ENCODE results near the gene SERF2. TPM values are rescaled to one million over a fixed set of nuclear protein-coding genes. Genes with fewer than 3 reads are reported as not detected.

The SERF2 gene
- 681 and 682 TPM in 2 replicates for total RNA-seq

- intact Hi-C loops (cut with micrococcal nuclease), result loop anchor here (1.0 to 10.0 kb wide), 8 partner anchors 8 to 1517 kb away; partner anchors contain the start of genes CTDSPL2, GANC, GOLM2 and HYPK
These were observed at the start of gene SERF2 for GRCh38 chr15:43791993-43792760. SERF2 (plus strand) TSS chr15:43792320; CDS start chr15:43792377, 57 bp downstream.

GRCh38 chr15:43746245-43746902, 45.7 kb upstream of the SERF2 start, which contains the start of gene PDIA3:
PDIA3 (plus strand) TSS chr15:43746438; CDS start chr15:43746540, 102 bp downstream.
- intact Hi-C loops (cut with micrococcal nuclease), result loop anchor here (1.0 to 10.0 kb wide), 10 partner anchors 31 to 1252 kb away; partner anchors contain the start of genes CCNDBP1, CTDSPL2, EIF3J and LCMT2

- intact Hi-C loops (cut with micrococcal nuclease), result loop anchor here (1.0 to 10.0 kb wide), 10 partner anchors 30 to 1252 kb away; partner anchors contain the start of genes CCNDBP1, CTDSPL2, EIF3J and LCMT2
These were observed 45.2 kb upstream of the SERF2 start for GRCh38 chr15:43746903-43747309.

GRCh38 chr15:43748376-43748775, 43.7 kb upstream of the SERF2 start:
- intact Hi-C loops (cut with micrococcal nuclease), result loop anchor here (5.0 to 10.0 kb wide), 8 partner anchors 306 to 1254 kb away; partner anchors contain the start of genes CCNDBP1, CTDSPL2, EIF3J and LCMT2

GRCh38 chr15:43749690-43750345, 42.3 kb upstream of the SERF2 start:
- intact Hi-C loops (cut with micrococcal nuclease), result loop anchor here (1.0 to 10.0 kb wide), 13 partner anchors 19 to 1255 kb away; partner anchors contain the start of genes CCNDBP1, CTDSPL2, EIF3J and HYPK

- intact Hi-C loops (cut with micrococcal nuclease), result loop anchor here (2.0 kb wide), 1 partner anchor 49 kb away; the partner anchor contains the start of genes HYPK and SERINC4
These were observed 40.2 kb upstream of the SERF2 start for GRCh38 chr15:43751885-43752284.

GRCh38 chr15:43762824-43763223, 29.3 kb upstream of the SERF2 start:
- intact Hi-C loops (cut with micrococcal nuclease), result no loop called here

- intact Hi-C loops (cut with micrococcal nuclease), result no loop called here
These were observed 28.2 kb upstream of the SERF2 start for GRCh38 chr15:43763819-43764446.

GRCh38 chr15:43769584-43770228, 22.4 kb upstream of the SERF2 start:
- intact Hi-C loops (cut with micrococcal nuclease), result loop anchor here (1.0 kb wide), 2 partner anchors 8 to 19 kb away; no protein-coding TSS in a partner anchor

- intact Hi-C loops (cut with micrococcal nuclease), result no loop called here
These were observed 20.3 kb upstream of the SERF2 start for GRCh38 chr15:43771816-43772215.

- intact Hi-C loops (cut with micrococcal nuclease), result no loop called here
These were observed 19.5 kb upstream of the SERF2 start for GRCh38 chr15:43772624-43773023.

GRCh38 chr15:43774062-43774461, 18.1 kb upstream of the SERF2 start:
- intact Hi-C loops (cut with micrococcal nuclease), result no loop called here

- intact Hi-C loops (cut with micrococcal nuclease), result no loop called here
These were observed 16.6 kb upstream of the SERF2 start for GRCh38 chr15:43775411-43775965.

GRCh38 chr15:43776101-43776717, 15.9 kb upstream of the SERF2 start:
- intact Hi-C loops (cut with micrococcal nuclease), result no loop called here

GRCh38 chr15:43776718-43777266, 15.3 kb upstream of the SERF2 start, which contains the start of gene ELL3:
ELL3 (minus strand) TSS chr15:43776966; CDS start chr15:43776901, 65 bp downstream.
- intact Hi-C loops (cut with micrococcal nuclease), result loop anchor here (1.0 kb wide), 7 partner anchors 7 to 52 kb away; partner anchors contain the start of genes HYPK, MFAP1, PDIA3 and SERINC4

GRCh38 chr15:43777267-43777914, 14.7 kb upstream of the SERF2 start:
- intact Hi-C loops (cut with micrococcal nuclease), result loop anchor here (1.0 kb wide), 7 partner anchors 8 to 51 kb away; partner anchors contain the start of genes HYPK, MFAP1, PDIA3 and SERINC4

GRCh38 chr15:43779016-43779415, 13.1 kb upstream of the SERF2 start:
- intact Hi-C loops (cut with micrococcal nuclease), result no loop called here

- intact Hi-C loops (cut with micrococcal nuclease), result no loop called here
These were observed 2.7 kb upstream of the SERF2 start for GRCh38 chr15:43789409-43789808.

All from T-helper 1 cell treated with Interleukin-12 subunit alpha and Interleukin-12 subunit beta and Interleukin-4 antibody, amounts not matched to agents 30 ng/mL and 1 ng/mL, for 36 hours (primary cell).